Activated T-cell treated with anti-CD3 and anti-CD28 coated beads for 48 hours (primary cell): Measurements from ENCODE around the gene P2RX3.
"Not testable (repeated sequence)": the region's sequence is repeated elsewhere in the genome, so short reads cannot be mapped to it uniquely, and the experiment has no call there.

Experiments used
- DNase-seq: peaks from one replicate; pipeline ENCODE4 v3.0.0-alpha.2; 2020; ENCODE audit warnings: low read depth

Gene P2RX3

DNA sequence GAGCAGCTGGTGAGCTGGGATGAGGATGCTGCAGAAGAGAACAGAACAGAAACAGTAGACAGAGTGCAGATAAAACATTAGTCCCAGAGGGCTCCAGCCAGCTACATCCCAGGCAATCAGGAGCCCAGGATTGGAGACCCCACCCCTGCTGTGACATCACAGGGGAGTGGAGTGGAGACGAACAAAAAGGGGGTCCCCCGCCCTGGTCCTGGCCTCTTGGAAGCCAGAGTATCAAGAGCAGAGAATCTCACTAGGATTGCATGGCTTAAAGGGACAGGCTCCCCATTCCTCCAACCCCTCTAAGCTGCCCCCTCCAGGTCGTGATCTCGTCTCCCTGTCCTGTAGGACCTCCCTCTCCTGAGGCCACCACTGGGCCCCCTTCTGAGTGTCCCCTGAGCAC lies at the start of gene P2RX3:
Gene P2RX3 (plus strand): TSS at position 211 of the 400 bp plus-strand sequence. CDS start 199 bp downstream, outside the sequence.
- DNase-seq: no peak

GRCh38 chr11:57288771-57289579 lies 49.2 kb upstream of the P2RX3 start:
- DNase-seq: no peak

DNA sequence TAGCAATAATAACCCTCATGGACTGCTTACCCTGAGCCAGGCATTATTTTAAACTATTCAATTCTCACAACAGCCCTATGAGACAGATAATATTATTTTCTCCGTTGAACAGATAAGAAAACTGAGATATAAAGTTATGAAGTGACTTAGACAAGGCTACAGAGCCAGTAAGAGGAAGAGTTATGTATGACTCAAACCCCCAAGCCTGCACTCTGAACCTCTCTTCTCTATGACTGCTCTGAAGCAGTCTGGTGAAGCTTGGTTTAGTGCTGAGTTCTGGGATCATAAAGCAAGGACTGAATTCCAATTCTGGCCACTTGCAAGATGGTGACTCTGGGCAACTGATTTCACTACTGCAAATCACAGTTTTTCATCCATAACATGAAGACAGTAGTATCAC lies 47.9 kb upstream of the P2RX3 start:
- DNase-seq: no peak

- DNase-seq: no peak
Measured at GRCh38 chr11:57294225-57295131, 43.7 kb upstream of the P2RX3 start.

- not testable (repeated sequence) for DNase-seq
Measured at GRCh38 chr11:57296205-57296604, 41.9 kb upstream of the P2RX3 start.

- DNase-seq: no peak
Measured at GRCh38 chr11:57297221-57297620, 40.9 kb upstream of the P2RX3 start.

DNA sequence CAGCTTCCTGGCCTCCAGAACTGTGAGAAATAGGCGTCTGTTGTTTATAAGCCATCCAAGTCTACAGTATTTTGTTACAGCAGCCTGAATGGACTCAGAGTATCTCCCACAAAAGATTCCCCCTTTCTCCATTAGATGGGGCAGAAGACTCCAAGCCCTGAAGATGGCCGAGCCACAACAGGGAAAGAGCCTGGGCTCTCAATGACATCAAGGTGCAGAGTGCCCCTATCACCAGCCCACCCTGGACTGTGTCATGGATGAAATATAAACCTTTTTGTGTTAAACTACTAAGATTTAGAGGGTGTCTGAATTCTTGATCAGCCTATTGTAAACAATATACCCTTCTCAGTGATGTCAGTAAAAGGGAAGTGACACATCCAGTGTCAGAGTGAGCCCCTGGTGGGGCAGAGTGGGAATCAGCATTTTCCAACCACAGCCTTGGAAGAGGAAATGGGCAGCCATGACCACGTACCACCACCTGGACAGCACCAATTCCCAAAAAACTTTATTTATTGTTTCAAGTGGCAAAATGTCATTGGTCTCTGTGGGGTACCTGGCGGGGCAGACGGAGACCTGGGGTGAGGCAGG lies 38.9 kb upstream of the P2RX3 start:
- no peak for DNase-seq

DNA sequence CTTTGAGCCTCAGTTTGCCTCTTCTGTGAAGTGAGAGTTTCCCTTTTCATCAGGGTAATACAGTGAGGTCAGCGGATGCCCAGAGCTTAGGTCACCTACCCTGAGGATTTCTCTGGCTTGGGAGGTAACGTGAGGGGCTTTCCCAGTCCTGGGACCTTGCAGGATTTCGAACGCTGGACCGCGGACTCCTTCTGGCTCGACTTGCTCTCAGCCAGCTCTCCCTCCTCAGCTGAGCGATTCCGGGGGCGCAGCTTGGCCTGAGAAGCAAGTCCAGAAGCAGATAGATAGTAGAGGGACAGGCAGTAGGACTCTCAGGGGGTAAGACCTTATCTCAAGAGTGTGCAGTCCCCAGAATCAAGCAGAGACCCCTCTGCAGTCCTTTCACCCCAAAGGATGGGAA lies 37.4 kb upstream of the P2RX3 start:
- DNase-seq: no peak

- DNase-seq: no peak
Measured at GRCh38 chr11:57301711-57302423, 36.3 kb upstream of the P2RX3 start.

- DNase-seq: no peak
Measured at GRCh38 chr11:57302489-57302888, 35.7 kb upstream of the P2RX3 start.

- DNase-seq: no peak
Measured at GRCh38 chr11:57303280-57303989, 34.7 kb upstream of the P2RX3 start.

GRCh38 chr11:57303990-57304579 lies 34.1 kb upstream of the P2RX3 start:
- no peak for DNase-seq

DNA sequence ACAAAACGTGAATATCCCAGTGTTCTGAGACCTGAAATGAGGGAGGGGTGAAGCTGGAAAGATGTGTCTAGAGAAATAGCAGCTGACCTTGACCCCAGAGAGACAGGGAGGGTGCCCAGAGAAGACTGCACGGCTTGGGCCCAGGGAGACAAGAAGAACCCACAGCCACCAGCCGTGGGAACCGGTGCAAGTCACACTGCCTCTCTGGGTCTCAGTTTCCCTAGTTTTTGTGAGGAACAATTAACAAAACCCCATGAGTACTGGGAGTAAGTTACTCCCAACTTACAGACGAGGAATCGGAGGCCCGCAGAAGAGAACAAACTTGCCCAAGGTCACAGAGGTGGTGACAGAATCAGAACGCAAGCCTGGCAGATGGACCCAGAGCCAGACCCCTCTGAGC lies 32.6 kb upstream of the P2RX3 start:
- DNase-seq: no peak

DNA sequence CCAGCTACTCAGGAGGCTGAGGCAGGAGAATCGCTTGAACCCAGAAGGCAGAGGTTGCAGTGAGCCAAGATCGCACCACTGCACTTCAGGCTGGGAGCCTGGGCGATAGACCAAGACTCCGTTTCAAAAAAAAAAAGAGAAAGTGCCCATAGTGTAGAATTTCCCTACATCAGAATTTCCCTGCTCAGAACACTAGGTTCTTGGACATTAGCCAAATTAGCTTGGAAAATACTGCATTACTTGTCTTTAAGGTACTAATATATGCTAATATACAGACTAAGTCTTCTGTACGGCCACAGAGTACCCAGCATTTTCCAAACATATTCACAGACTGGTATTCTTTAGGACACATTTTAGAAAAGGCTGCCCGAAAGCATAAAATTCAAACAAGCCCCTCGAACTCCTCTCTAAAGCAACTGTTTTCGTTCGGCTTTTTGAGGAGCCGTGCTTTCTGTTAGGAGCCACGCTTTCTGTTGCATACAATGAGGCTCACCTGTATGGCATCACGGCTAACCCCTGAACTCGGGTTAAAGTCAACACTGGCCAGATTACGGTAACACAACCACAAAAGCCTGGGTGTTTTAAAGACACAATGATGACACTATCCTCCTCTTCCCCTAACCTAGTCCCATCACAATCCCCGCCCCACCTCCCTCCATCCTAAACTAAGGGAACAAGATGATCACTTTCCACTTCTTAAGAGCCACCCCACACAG lies 31.8 kb upstream of the P2RX3 start:
- no peak for DNase-seq

DNA sequence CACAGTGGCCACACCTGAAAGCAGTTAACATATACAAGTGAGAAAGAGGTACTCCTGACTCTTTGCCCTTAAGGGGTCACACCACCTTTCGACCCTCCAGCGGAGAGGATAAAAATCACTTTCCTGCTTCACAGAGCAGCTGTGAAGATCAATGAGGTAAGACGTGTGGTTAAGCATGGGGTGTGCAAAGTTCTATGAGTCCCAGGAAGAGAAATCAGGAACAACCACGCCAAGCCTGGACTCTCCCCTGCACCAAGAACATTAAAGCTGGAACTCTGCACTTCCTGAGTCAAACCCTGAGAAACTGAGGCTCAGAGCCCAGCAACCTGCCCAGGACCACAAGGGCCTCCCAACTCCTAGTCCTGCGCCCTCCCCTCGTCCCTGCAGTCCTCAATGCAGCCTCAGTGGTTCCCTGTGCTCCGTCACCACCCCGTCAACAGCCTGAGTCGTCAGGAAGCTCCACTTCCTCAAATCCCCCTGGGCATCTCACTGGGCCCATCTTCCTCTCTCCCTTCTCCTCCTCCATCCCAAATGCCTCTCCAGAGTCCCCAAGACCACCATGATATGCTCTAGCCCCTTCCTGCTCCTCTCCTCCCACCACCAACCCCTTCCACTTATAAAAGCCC lies 31.1 kb upstream of the P2RX3 start:
- DNase-seq: no peak

- no peak for DNase-seq
Measured at GRCh38 chr11:57307666-57308270, 30.4 kb upstream of the P2RX3 start.

- no peak for DNase-seq
Measured at GRCh38 chr11:57308426-57309060, 29.6 kb upstream of the P2RX3 start.

DNA sequence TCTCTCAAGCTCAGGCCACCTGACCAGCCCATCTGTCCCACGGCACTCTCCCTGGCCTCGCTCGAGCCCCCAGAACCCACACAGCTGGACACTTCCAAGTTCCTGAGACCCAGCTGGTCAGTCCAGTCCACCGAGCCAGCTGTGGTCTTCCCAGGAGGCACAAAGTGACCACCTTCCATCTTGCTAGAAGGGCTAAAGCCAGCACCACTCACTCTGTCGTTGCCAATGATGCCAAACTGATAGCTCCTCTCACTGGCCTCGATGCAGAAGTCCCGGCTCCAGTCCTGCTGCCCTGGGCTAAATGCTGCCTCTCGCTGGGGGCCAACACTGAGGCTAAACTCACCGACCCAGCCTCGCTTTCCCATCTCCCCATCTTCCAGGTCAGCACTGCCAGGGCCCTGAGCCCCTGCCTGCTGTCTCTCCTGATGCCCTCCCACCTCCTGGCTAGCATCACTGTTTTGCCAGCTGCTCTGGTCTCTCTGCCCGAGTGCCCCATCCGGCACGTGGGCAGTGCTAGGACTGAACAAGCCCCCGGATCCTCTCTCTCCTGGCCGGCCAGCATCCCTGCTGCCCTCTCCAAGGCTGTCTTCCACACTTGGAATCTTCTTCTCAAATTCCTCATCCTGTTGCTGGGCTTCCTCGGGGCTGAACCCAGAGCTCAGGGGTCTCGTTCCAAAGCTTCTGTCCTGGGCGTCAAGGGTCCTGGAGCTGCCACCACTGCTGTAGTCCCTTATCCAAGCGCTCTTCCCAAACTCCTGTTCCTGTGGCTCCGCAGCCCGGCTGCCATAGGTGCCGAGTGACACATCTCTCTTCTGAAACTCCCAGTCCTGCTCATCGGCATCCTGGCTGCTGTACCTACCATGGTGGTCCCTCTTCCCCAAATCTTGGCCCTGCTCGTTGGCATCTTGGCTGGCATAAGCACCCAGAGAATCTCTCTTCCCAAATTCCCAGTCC lies 28.8 kb upstream of the P2RX3 start:
- no peak for DNase-seq
